ENCODE measurements around the gene CARS1. TPM values are rescaled to one million over a fixed set of nuclear protein-coding genes. Genes with fewer than 3 reads are reported as not detected.
"Not testable (repeated sequence)": the region's sequence is repeated elsewhere in the genome, so short reads cannot be mapped to it uniquely, and the experiment has no call there.

Gene CARS1
- total RNA-seq, 1 donor from 2014 or later, result 53.4 TPM

GRCh38 chr11:3063876-3064275, 6.7 kb upstream of the CARS1 start:
- DNase-seq (ENCODE audit: extremely low read depth, low read depth, low spot score), result not testable (repeated sequence)

DNA sequence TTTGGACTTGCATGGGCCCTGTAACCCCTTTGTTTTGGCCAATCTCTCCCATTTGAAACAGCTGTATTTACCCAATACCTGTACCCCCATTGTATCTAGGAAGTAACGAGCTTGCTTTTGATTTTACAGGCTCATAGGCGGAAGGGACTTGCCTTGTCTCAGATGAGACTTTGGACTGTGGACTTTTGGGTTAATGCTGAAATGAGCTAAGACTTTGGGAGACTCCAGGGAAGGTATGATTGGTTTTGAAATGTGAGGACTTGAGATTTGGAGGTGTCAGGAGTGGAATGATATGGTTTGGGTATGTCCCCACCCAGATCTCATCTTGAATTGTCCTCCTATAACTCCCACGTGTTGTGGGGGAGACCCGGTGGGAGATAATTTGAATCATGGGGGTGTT, 6.2 kb upstream of the CARS1 start:
- DNase-seq (ENCODE audit: extremely low read depth, low read depth, low spot score), result not testable (repeated sequence)

DNA sequence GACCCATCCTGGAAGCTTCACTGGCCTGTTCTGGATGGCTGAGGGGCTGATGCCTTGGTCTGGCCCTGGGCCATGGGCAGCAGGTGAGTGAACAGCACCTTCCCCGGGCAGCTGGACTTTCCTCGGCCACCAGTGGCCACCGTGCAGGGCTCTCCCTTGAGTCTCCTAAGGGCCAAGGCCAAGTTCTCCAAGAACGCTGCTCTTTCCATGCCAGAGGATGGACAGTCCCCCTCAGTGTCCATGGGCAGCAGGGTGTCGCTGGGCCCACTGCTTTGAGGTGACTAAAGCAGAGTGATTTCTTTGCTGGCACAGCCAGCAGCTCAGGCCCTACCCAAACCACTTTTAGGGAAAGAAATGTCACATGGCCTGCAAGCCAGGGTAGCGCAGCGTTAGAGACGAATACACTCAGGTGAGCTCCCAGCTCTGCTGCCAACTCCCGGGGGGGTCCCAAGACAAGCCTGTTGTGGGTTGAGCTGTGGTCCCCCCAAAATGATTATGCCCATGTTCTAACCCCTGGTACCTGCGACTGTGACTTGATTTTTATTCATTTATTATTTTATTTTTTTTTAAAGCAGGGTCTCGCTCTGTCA, 3.3 kb upstream of the CARS1 start:
- DNase-seq (ENCODE audit: extremely low read depth, low read depth, low spot score), result no peak

DNA sequence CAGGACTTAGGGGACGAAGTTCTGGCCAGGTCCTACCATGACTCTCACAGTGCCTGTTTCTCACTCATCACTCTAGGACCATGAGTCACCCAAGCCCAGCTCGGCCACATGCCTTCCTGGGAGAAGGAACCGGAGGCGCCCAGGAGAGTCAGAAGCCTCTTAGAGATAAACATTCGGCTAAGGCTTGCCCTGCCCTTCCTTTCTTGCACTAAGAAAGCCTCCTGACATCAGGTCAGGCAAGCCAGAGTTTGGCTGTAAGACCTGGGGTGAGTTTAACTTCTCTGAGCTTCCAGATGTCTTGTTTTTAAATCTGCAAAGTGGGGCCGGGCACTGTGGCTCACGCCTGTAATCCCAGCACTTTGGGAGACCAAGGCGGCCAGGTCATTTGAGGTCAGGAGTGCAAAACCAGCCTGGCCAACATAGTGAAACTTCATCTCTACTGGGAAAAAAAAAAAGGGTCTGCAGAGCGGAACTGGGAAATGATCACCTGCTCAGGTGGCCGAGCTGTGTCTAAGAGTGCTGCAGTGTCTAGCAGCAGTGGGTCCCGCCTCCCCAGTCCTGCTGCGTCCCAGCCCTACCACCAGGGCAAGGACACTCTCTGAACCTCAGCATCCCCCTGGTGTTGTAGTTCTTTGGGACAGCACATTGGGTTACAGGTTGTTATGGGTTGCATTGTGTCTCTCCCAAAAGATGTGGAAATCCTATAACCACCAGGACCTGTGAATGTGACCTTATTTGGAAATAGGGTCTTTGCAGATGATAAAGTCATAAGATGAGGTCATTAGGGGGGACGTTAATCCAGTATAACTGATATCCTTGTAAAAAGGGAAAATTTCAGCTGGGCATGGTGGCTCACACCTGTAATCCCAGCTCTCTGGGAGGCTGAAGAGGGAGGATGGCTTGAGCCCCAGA, 1.8 kb upstream of the CARS1 start:
- DNase-seq (ENCODE audit: extremely low read depth, low read depth, low spot score), result no peak

DNA sequence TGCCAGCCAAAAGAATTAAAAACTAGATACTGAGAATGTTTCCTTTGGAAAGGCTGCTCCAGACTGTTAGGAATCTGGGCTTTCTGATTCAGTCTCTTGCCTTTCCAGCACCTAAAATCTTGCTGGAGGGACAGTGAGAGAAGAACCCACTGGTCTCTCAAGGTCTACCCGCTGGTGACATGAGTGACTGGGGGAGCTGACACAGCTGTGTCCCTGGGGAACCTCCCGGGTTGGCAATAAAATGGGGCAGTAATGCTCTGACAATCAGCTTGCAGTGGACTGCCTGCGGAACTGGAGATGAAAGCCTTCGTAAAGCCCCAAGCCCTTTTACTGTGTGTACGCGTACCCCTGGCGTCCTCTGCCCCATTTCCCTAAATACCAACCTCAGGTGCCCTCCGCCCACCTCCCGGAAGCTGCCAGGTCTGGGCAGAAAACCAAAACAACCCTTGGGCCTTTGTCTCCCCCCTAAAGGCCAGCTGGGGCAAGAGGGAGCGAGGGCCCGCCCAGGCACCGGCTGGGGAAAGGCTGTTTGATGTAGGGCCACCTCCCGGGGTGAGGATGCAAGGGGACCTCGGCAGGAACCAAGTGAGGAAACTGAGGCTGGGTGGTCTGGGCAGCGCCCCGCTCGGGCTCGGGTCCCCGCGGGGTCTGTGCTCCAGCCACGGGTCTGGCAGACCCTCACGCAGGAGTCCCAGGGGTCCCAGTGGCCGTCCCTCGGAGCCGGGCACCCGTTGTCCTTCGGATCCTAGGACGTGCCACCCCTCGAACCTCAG, 741 bp downstream of the CARS1 start:
- no peak for DNase-seq (ENCODE audit: extremely low read depth, low read depth, low spot score)

DNA sequence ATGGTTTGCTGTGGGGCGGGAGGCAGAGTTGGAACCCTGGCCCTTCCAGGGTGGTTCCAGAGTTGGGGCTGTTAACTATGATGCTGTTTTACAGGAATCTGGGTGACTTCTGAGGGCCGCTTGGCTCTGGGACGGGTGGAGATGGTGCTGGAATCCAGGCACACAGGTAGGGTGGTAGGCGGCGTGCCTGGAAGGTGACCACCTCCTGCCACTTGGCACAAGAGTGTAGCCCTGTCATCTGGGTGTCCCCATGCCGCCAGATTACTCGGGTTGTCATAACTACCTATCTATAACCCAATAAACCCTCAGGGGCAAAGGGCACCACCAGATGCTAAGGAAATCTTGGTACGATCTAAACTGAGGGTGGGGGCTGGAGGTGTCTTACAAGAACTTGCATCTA, 1.3 kb downstream of the CARS1 start:
- DNase-seq (ENCODE audit: extremely low read depth, low read depth, low spot score), result no peak

DNA sequence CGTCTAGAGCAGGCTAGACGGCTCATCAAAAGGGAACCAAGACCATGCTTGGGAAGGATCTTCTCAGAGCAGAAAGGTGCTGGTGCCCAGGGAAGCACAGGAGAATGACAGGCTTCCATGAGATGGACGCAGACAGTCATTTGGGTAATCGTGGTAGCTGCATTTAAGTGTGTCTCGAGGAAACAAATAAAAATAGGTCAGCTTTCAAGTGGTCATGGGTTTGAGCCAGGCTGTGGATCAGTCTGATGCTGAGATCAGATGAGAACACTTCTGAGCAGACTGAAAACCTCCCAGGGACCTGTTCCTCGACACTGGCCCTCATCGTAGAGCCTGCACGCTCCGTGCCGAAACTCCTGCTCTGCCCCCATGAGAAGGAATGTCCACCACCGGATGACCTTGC, 4.7 kb downstream of the CARS1 start:
- no peak for DNase-seq (ENCODE audit: extremely low read depth, low read depth, low spot score)

DNA sequence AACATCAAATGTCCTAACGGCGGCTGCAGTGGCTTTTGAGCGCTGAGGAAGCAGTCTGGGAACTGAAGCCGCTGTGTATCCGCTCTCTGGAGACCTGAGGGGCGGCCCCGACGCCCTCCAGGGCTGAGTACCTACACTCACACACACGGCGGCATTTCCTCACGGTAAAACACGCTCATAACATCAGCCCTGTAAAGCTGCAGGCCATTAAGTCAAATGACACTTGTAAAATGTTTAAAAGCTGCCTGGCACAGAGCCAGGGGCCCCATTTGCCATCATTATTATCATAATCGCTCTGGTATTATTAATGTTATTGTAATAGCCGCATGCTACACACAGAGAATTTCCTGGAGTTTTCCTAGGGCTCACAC, 5.1 kb downstream of the CARS1 start:
- DNase-seq (ENCODE audit: extremely low read depth, low read depth, low spot score), result no peak

- no peak for DNase-seq (ENCODE audit: extremely low read depth, low read depth, low spot score)
These were observed 5.8 kb downstream of the CARS1 start for GRCh38 chr11:3051196-3052108.

DNA sequence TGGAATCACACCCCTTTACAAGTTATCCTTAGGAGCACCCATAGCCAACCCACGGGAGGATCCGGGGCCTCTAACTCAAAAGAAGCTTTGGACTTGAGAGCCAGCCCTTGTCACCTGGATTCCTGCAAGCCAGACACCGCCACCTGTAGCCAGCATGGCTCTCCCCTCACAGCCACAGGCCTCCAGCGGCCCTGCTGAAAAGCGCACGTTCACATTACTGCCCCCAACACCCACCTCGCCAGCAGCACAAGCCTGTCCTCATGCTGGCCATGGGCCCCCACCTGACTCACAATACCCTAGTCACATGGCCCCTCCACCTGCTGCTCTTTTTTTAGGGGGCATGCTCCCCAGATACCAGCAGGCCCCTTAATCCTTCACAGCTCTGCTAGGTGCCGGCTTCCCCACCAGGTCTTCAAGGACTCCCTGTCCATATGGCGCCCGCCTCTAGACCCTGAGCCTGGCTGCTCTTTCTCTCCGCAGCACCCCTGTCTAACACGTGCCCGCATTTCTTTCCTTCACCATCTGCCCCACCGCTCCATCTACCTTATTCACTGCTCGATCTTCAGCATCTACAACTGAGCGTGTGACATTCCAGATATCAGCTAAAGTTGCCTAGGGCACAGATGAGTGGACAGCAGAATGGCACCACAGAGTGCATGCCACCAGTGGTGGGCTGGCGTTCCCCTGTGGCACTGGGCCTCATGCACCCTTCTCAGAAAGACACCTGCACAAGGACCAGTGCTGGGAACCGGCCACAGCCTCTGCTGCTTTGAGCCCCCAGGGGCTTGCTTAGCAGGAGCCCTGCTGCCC, 6.6 kb downstream of the CARS1 start:
- no peak for DNase-seq (ENCODE audit: extremely low read depth, low read depth, low spot score)

DNA sequence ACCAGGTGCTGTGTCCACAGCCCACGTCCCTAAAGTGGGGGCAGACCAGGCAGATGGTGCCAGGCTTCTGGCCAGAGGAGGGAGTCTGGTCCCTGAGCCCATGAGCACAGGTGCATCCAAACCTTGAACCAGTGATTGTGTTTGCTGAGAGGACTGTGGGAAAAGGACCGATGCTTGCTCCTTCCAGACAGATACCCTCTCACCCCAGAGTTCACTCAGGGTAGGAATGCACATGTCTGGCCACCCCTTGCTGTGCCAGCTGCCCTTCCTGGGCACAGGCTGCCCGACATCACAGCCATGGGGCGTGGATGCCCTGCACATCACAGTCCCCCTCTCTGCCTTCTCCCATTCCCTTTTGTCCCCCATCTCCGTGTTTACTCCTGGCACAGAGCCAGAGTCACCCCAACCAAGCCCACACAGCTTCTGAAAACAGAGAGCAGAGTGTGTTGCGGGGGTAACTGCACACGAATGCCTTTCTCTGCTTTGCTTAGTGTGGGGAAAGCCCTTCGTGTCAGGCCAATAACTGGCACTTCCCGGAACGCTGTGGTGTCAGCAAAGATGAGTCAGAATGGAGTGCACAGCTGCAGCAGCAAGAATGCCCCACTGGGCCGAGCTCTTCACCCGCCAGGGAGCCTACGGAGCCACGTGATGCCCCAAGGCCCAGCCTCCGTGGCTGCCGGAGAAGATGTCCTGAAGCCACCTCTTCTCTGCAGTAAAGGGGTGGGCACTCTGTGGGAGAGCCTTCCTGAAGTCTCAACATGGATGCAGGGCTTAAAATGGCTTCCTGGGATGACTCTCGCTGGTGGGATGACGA, 7.6 kb downstream of the CARS1 start:
- DNase-seq (ENCODE audit: extremely low read depth, low read depth, low spot score), result peak; percentile 60

DNA sequence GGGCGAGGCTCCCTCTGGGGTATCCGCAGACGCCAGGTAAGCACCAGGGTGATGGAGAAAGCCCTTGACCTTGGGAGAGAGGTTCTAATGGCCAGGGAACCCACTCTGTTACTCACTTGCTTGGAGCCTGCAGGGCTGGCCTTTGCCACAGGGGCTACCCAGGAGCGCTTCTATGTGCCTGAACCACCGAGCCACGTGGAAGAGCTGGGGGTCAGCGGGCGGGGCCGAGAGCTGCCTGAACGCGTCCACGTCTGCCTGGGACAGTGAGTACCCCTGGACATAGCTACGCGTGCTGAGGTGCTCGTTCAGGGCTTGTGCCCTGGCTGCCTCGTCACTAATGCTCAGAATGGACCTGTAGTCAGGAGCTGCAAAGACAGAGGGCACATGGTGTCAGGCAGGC, 9.6 kb downstream of the CARS1 start:
- DNase-seq (ENCODE audit: extremely low read depth, low read depth, low spot score), result no peak

DNA sequence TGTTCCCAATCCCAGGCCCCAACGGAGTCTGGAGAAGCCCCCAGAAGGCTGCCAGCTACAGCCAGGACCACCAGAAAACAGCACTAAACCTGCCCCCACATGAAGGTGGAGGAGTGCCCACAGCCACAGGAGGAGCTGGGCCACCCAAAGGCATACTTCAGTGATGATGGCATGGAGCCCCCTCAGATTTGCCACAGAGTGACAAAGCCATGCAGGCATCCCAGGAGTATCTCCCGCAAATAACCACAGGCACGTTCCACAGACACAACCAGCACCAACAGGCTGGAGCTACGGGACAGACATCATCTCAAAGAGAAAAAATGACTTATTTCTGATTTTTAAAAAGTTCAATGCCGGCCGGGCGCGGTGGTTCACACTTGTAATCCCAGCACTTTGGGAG, 10.6 kb downstream of the CARS1 start:
- DNase-seq (ENCODE audit: extremely low read depth, low read depth, low spot score), result no peak

GRCh38 chr11:3046190-3046589, 11.0 kb downstream of the CARS1 start:
- DNase-seq (ENCODE audit: extremely low read depth, low read depth, low spot score), result no peak

- no peak for DNase-seq (ENCODE audit: extremely low read depth, low read depth, low spot score)
These were observed 12.3 kb downstream of the CARS1 start for GRCh38 chr11:3044915-3045314.

GRCh38 chr11:3044004-3044403, 13.2 kb downstream of the CARS1 start:
- DNase-seq (ENCODE audit: extremely low read depth, low read depth, low spot score), result no peak

DNA sequence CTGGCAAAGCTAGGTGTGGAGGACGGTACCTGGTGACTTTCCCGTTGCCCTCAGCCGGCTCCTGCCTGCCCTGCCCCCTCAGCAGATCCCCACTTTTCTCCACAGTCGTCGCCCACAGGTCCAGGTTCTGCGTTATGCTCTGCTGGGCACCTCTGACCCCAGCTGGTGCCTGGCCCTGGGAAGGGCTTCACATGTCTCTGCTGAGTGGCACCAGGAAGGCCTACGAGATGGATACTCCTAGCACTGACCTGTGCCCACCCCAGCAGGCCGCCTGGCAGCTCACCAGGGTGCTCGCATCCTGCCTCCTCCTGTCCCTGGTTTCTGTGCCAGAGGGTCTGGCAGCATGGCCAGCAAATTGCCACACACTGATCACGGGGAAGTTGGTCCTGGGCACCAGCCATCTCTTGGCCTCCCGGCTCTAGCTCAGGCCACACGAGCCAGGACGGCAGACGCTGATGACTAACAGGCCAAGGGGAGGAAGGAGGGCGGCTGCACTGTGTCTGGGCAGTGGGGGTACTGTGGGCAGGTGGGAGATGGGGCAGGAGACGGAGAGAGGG, 13.8 kb downstream of the CARS1 start:
- DNase-seq (ENCODE audit: extremely low read depth, low read depth, low spot score), result no peak

GRCh38 chr11:3042496-3043314, 14.5 kb downstream of the CARS1 start:
- DNase-seq (ENCODE audit: extremely low read depth, low read depth, low spot score), result no peak
